HG02759 (cell line): ENCODE results near the gene SELENOH.
"Not testable (repeated sequence)": the region's sequence is repeated elsewhere in the genome, so short reads cannot be mapped to it uniquely, and the experiment has no call there.

Experiments
- ATAC-seq: cut with Tn5 transposase; IDR thresholded peaks from one replicate; pipeline ENCODE4 v1.9.1; 2021; ENCODE audit warnings: mild to moderate bottlenecking, moderate library complexity; ENCODE audit not compliant: unreplicated experiment

The SELENOH gene

GRCh38 chr11:57741132-57742086 is at the start of gene SELENOH:
TSS of gene SELENOH (plus strand) at chr11:57741491. CDS start at chr11:57741596, 105 bp downstream.
- ATAC-seq = peak; percentile 90

GRCh38 chr11:57698843-57699365 is 42.4 kb upstream of the SELENOH start:
- ATAC-seq = no peak

- ATAC-seq = no peak
These were observed 41.5 kb upstream of the SELENOH start for GRCh38 chr11:57699813-57700212.

- ATAC-seq = no peak
These were observed 40.9 kb upstream of the SELENOH start for GRCh38 chr11:57700425-57700824.

GRCh38 chr11:57703341-57703740 is 38.0 kb upstream of the SELENOH start:
- no peak for ATAC-seq

GRCh38 chr11:57704932-57705331 is 36.4 kb upstream of the SELENOH start:
- no peak for ATAC-seq

- not testable (repeated sequence) for ATAC-seq
These were observed 35.9 kb upstream of the SELENOH start for GRCh38 chr11:57705432-57705831.

GRCh38 chr11:57709802-57710367 is 31.4 kb upstream of the SELENOH start:
- ATAC-seq = no peak

GRCh38 chr11:57711414-57712255 is 29.7 kb upstream of the SELENOH start, which contains the start of gene MED19:
TSS of gene MED19 (minus strand) at chr11:57712215. CDS start at chr11:57712179, 36 bp downstream.
- peak; percentile 47 for ATAC-seq

- ATAC-seq = peak; percentile 88
These were observed 28.8 kb upstream of the SELENOH start, which contains the start of gene TMX2 for GRCh38 chr11:57712256-57713150. TSS of gene TMX2 (plus strand) at chr11:57712593. CDS start at chr11:57712619, 26 bp downstream.

GRCh38 chr11:57713835-57714234 is 27.5 kb upstream of the SELENOH start:
- ATAC-seq = no peak

GRCh38 chr11:57716726-57717125 is 24.6 kb upstream of the SELENOH start:
- ATAC-seq = not testable (repeated sequence)

- no peak for ATAC-seq
These were observed 14.1 kb upstream of the SELENOH start for GRCh38 chr11:57727185-57727584.

- no peak for ATAC-seq
These were observed 12.5 kb upstream of the SELENOH start for GRCh38 chr11:57728829-57729228.

GRCh38 chr11:57729479-57729878 is 11.8 kb upstream of the SELENOH start:
- ATAC-seq = no peak

- ATAC-seq = no peak
These were observed 8.6 kb upstream of the SELENOH start for GRCh38 chr11:57732661-57733060.

GRCh38 chr11:57735619-57736298 is 5.5 kb upstream of the SELENOH start:
- no peak for ATAC-seq

- no peak for ATAC-seq
These were observed 779 bp downstream of the SELENOH start for GRCh38 chr11:57742087-57742452.

GRCh38 chr11:57744357-57744756 is 3.1 kb downstream of the SELENOH start:
- ATAC-seq = no peak
